GM23248 (cell line): Measurements from ENCODE around the gene DGAT2. TPM values are rescaled to one million over a fixed set of nuclear protein-coding genes. Genes with fewer than 3 reads are reported as not detected.

ENCODE experiments used
- DNase-seq: peaks from one replicate; pipeline ENCODE4 v3.0.0-alpha.2; 2015
- H2AFZ ChIP-seq: fragments of 200-600 bp; sonication (generic); 2 replicates; pipeline ENCODE4 v1.6.1; 2016; ENCODE audit warnings: antibody characterized with exemption
- H3F3A ChIP-seq: fragments of 200-600 bp; sonication (generic); 2 replicates; pipeline ENCODE4 v1.6.1; 2016; ENCODE audit warnings: mild to moderate bottlenecking, antibody characterized with exemption, mixed run types; ENCODE audit not compliant: insufficient read depth
- H3K27ac ChIP-seq: fragments of 200-600 bp; sonication (generic); 2 replicates; pipeline ENCODE4 v1.5.1; 2016; ENCODE audit warnings: mild to moderate bottlenecking
- H3K27me3 ChIP-seq: fragments of 200-600 bp; sonication (generic); replicated peaks from 2 replicates; pipeline ENCODE4 v1.6.1; 2016; ENCODE audit warnings: mild to moderate bottlenecking; ENCODE audit not compliant: insufficient read depth
- H3K36me3 ChIP-seq: fragments of 200-600 bp; sonication (generic); 2 replicates; pipeline ENCODE4 v1.6.1; 2016; ENCODE audit warnings: low read depth, mild to moderate bottlenecking
- H3K4me1 ChIP-seq: fragments of 200-600 bp; sonication (generic); 2 replicates; pipeline ENCODE4 v1.6.1; 2016; ENCODE audit warnings: mild to moderate bottlenecking; ENCODE audit not compliant: insufficient read depth
- H3K4me2 ChIP-seq: fragments of 200-600 bp; sonication (generic); one replicate; pipeline ENCODE4 v1.6.1; 2016; ENCODE audit warnings: mild to moderate bottlenecking; ENCODE audit not compliant: unreplicated experiment
- H3K4me3 ChIP-seq: fragments of 200-600 bp; sonication (generic); 2 replicates; pipeline ENCODE4 v1.5.1; 2016; ENCODE audit warnings: mild to moderate bottlenecking
- H3K79me2 ChIP-seq: fragments of 200-600 bp; sonication (generic); 2 replicates; pipeline ENCODE4 v1.6.1; 2016; ENCODE audit warnings: mild to moderate bottlenecking; ENCODE audit not compliant: insufficient read depth
- H3K9ac ChIP-seq: fragments of 200-600 bp; sonication (generic); 2 replicates; pipeline ENCODE4 v1.6.1; 2016; ENCODE audit warnings: mild to moderate bottlenecking
- H3K9me2 ChIP-seq: fragments of 200-600 bp; sonication (generic); 2 replicates; pipeline ENCODE4 v1.6.1; 2016; ENCODE audit warnings: mixed run types, mild to moderate bottlenecking, moderate library complexity; ENCODE audit not compliant: insufficient read depth
- H3K9me3 ChIP-seq: fragments of 200-600 bp; sonication (generic); one replicate; pipeline ENCODE4 v1.6.1; 2017; ENCODE audit warnings: low read depth
- H4K20me1 ChIP-seq: fragments of 200-600 bp; sonication (generic); 2 replicates; pipeline ENCODE4 v1.6.0; 2016; ENCODE audit not compliant: insufficient read depth
- EZH2 ChIP-seq: fragments of 200-600 bp; sonication (generic); IDR thresholded peaks from 2 replicates; pipeline ENCODE4 v1.6.1; 2018; ENCODE audit warnings: antibody characterized with exemption, mild to moderate bottlenecking; ENCODE audit not compliant: insufficient read depth, poor library complexity, severe bottlenecking
- EZH2phosphoT487 ChIP-seq: fragments of 200-600 bp; sonication (generic); IDR thresholded peaks from 2 replicates; pipeline ENCODE4 v1.6.1; 2018; ENCODE audit warnings: antibody characterized with exemption, moderate library complexity, mild to moderate bottlenecking, low read depth; ENCODE audit not compliant: insufficient read depth
- WGBS, 2 experiments: methylation state at CpG; one replicate each; pipeline ENCODE4 v1.1.6; 2015 to 2017; ENCODE audit warnings: low lambda C conversion rate in 2 of 2, low coverage in 1 of 2; ENCODE audit errors: missing lambda C conversion rate in 2 of 2; 5-methylcytosine and 5-hydroxymethylcytosine counted together
- in situ Hi-C: fragments of 300-500 bp; cut with MboI; formaldehyde crosslinking; loops from 2 replicates; pipeline ENCODE4 v1.15.0; 2020
- polyA plus RNA-seq: library from polyadenylated mRNA; unstranded; fragments of >200 nt; fragmentation: Nextera tagmentation; extraction: Ambion mirVana; gene quantifications from 2 replicates; pipeline ENCODE4 v1.2.1, GENCODE V29; 2016
- total RNA-seq: library from RNA; depleted of rRNA; stranded (reverse); fragments of >200 nt; shearing (Covaris generic); gene quantifications from 2 replicates; pipeline ENCODE4 v1.2.3, GENCODE V29; 2014

DGAT2 gene
- total and polyA plus RNA-seq, 2 experiments from 2014 or later, result 7.5 to 7.6 TPM

GRCh38 chr11:75783416-75784084 is 15.0 kb downstream of the DGAT2 start:
- Histone ChIP-seq H3K4me3 (no peak overlapping the region), H3K27ac (no peak overlapping the region), H3K79me2 (no peaks in the 10 kb centered on the region), H2AFZ (no peak overlapping the region), H3K4me1 (0 out of 2 replicates have a peak, but pooled peaks cover 8% of the 10 kb centered on the region), H3K27me3 (no peaks in the 10 kb centered on the region), H3K9ac (no peak overlapping the region), H3F3A (no peaks in the 10 kb centered on the region), H4K20me1 (no peaks in the 10 kb centered on the region), H3K36me3 (no peaks in the 10 kb centered on the region), H3K9me3 (no peaks in the 10 kb centered on the region), H3K9me2 (no peaks in the 10 kb centered on the region), H3K4me2 (no peak overlapping the region)
- TF ChIP-seq EZH2phosphoT487, result no peak
- TF ChIP-seq EZH2, result no peak
- WGBS, 2 experiments, result 82 to 84% methylated on average over 4 of the region's 4 CpGs
- no peak for DNase-seq
- in situ Hi-C loops, result no loop called here

GRCh38 chr11:75784085-75784478 is 15.5 kb downstream of the DGAT2 start:
- in situ Hi-C loops, result no loop called here
- DNase-seq, result no peak
- Histone ChIP-seq H3K79me2 (no peaks in the 10 kb centered on the region), H3K9me2 (no peaks in the 10 kb centered on the region), H3K4me2 (no peak overlapping the region), H3F3A (no peaks in the 10 kb centered on the region), H3K9ac (no peak overlapping the region), H3K9me3 (no peaks in the 10 kb centered on the region), H3K4me1 (0 out of 2 replicates have a peak, but pooled peaks cover 8% of the 10 kb centered on the region), H3K36me3 (no peaks in the 10 kb centered on the region), H3K4me3 (no peak overlapping the region), H4K20me1 (no peaks in the 10 kb centered on the region), H3K27ac (no peak overlapping the region), H3K27me3 (no peaks in the 10 kb centered on the region), H2AFZ (no peak overlapping the region)
- TF ChIP-seq EZH2 (no peak), EZH2phosphoT487 (no peak)
- 93 to 95% methylated on average over 2 of the region's 2 CpGs for WGBS, 2 experiments

- in situ Hi-C loops, result no loop called here
- Histone ChIP-seq H3K9me2 (no peaks in the 10 kb centered on the region), H4K20me1 (no peaks in the 10 kb centered on the region), H3K4me1 (0 out of 2 replicates have a peak, but pooled peaks cover 8% of the 10 kb centered on the region), H3K4me3 (no peak overlapping the region), H3K36me3 (no peaks in the 10 kb centered on the region), H3K4me2 (no peak overlapping the region), H3K9me3 (no peaks in the 10 kb centered on the region), H3K9ac (no peak overlapping the region), H3K27ac (no peak overlapping the region), H3K79me2 (no peaks in the 10 kb centered on the region), H2AFZ (no peak overlapping the region), H3K27me3 (no peaks in the 10 kb centered on the region), H3F3A (no peaks in the 10 kb centered on the region)
- 79 to 88% methylated on average over 1 of the region's 1 CpG for WGBS, 2 experiments
- TF ChIP-seq EZH2phosphoT487 (no peak), EZH2 (no peak)
- DNase-seq, result no peak
Observed at GRCh38 chr11:75784506-75784905, 15.9 kb downstream of the DGAT2 start.

GRCh38 chr11:75785187-75785586 is 16.6 kb downstream of the DGAT2 start:
- in situ Hi-C loops, result no loop called here
- Histone ChIP-seq H4K20me1 (no peaks in the 10 kb centered on the region), H3K79me2 (no peaks in the 10 kb centered on the region), H3K9ac (no peak overlapping the region), H3K4me1 (0 out of 2 replicates have a peak, but pooled peaks cover 8% of the 10 kb centered on the region), H3K4me2 (no peak overlapping the region), H3K4me3 (no peak overlapping the region), H3K27ac (no peak overlapping the region), H2AFZ (no peak overlapping the region), H3K27me3 (no peaks in the 10 kb centered on the region), H3F3A (no peaks in the 10 kb centered on the region), H3K9me2 (no peaks in the 10 kb centered on the region), H3K36me3 (no peaks in the 10 kb centered on the region), H3K9me3 (no peaks in the 10 kb centered on the region)
- DNase-seq, result no peak
- WGBS, 2 experiments, result 53 to 65% methylated on average over 4 of the region's 4 CpGs
- TF ChIP-seq EZH2phosphoT487 (no peak), EZH2 (no peak)
